GM18520 (cell line): ENCODE data around the gene TMEM229B.
"Not testable (repeated sequence)": the region's sequence is repeated elsewhere in the genome, so short reads cannot be mapped to it uniquely, and the experiment has no call there.

Experiments
- ATAC-seq: cut with Tn5 transposase; IDR thresholded peaks from one replicate; pipeline ENCODE4 v1.9.1; 2021; ENCODE audit not compliant: unreplicated experiment

TMEM229B gene

GRCh38 chr14:67459336-67459735 lies 29.2 kb downstream of the TMEM229B start:
- no peak for ATAC-seq

- ATAC-seq, result no peak
Measured at GRCh38 chr14:67457782-67458181, 30.7 kb downstream of the TMEM229B start.

- no peak for ATAC-seq
Measured at GRCh38 chr14:67456732-67457131, 31.8 kb downstream of the TMEM229B start.

- ATAC-seq, result no peak
Measured at GRCh38 chr14:67453575-67454300, 34.8 kb downstream of the TMEM229B start.

- not testable (repeated sequence) for ATAC-seq
Measured at GRCh38 chr14:67451667-67452066, 36.9 kb downstream of the TMEM229B start.

GRCh38 chr14:67449096-67449495 lies 39.4 kb downstream of the TMEM229B start:
- no peak for ATAC-seq

GRCh38 chr14:67447033-67447381 lies 41.5 kb downstream of the TMEM229B start:
- no peak for ATAC-seq

GRCh38 chr14:67446371-67447032 lies 42.0 kb downstream of the TMEM229B start:
- ATAC-seq, result no peak

- no peak for ATAC-seq
Measured at GRCh38 chr14:67444395-67444794, 44.1 kb downstream of the TMEM229B start.

- ATAC-seq, result no peak
Measured at GRCh38 chr14:67442139-67442906, 46.2 kb downstream of the TMEM229B start.

GRCh38 chr14:67441672-67442071 lies 46.8 kb downstream of the TMEM229B start:
- no peak for ATAC-seq

- no peak for ATAC-seq
Measured at GRCh38 chr14:67441256-67441655, 47.3 kb downstream of the TMEM229B start.

- ATAC-seq, result no peak
Measured at GRCh38 chr14:67440513-67440912, 48.0 kb downstream of the TMEM229B start.

- ATAC-seq, result no peak
Measured at GRCh38 chr14:67438969-67439368, 49.6 kb downstream of the TMEM229B start.

- no peak for ATAC-seq
Measured at GRCh38 chr14:67436006-67436866, 52.3 kb downstream of the TMEM229B start.

- ATAC-seq, result no peak
Measured at GRCh38 chr14:67435603-67436002, 52.9 kb downstream of the TMEM229B start.

- no peak for ATAC-seq
Measured at GRCh38 chr14:67432050-67432564, 56.4 kb downstream of the TMEM229B start.

- ATAC-seq, result no peak
Measured at GRCh38 chr14:67429510-67430205, 58.9 kb downstream of the TMEM229B start.

- ATAC-seq, result no peak
Measured at GRCh38 chr14:67428501-67429031, 60.0 kb downstream of the TMEM229B start.
